SK-N-SH (cell line): ENCODE measurements around the gene MPPED2. TPM values are rescaled to one million over a fixed set of nuclear protein-coding genes. Genes with fewer than 3 reads are reported as not detected.

ENCODE experiments used
- CTCF ChIA-PET: fragments of 300-600, 350-600 bp; formaldehyde crosslinking; extraction: SDS; loops from one replicate; lab custom pipeline; 2021; lab: Yijun Ruan, JAX
- POLR2A ChIA-PET: fragments of 350-600 bp; sonication (Branson Sonifier 250); formaldehyde crosslinking; extraction: SDS; loops from one replicate; lab custom pipeline; 2020; ENCODE audit warnings: antibody characterized with exemption, inconsistent platforms; lab: Yijun Ruan, JAX
- DNase-seq: peaks from one replicate; pipeline ENCODE4 v3.0.0; 2012
- H2AFZ ChIP-seq: fragments of 200-600 bp; sonication (generic); 2 replicates; pipeline ENCODE4 v1.8.1; 2016; ENCODE audit warnings: antibody characterized with exemption, mild to moderate bottlenecking, low read depth
- H3F3A ChIP-seq: fragments of 200-600 bp; sonication (generic); replicated peaks from 2 replicates; pipeline ENCODE3; 2016; ENCODE audit warnings: antibody characterized with exemption, mild to moderate bottlenecking; ENCODE audit not compliant: insufficient read depth
- H3K27ac ChIP-seq, 2 experiments: fragments of 200-500 bp in 1 of 2; fragments of 200-600 bp in 1 of 2; sonication (Bioruptor generic) in 1 of 2; sonication (generic), shearing (Covaris generic) in 1 of 2; 2 replicates each; pipeline versions ENCODE4 v1.5.1 to v1.6.1; 2014 to 2016; ENCODE audit warnings: low read depth in 2 of 2, inconsistent platforms in 1 of 2, low read length in 1 of 2, mild to moderate bottlenecking in 1 of 2, mixed read lengths in 1 of 2
- H3K27me3 ChIP-seq: fragments of 200-600 bp; sonication (generic), shearing (Covaris generic); 2 replicates; pipeline ENCODE4 v1.6.1; 2016; ENCODE audit warnings: mixed run types; ENCODE audit not compliant: insufficient read depth
- H3K36me3 ChIP-seq, 2 experiments: fragments of 200-500 bp in 1 of 2; fragments of 200-600 bp in 1 of 2; sonication (Bioruptor generic) in 1 of 2; sonication (generic) in 1 of 2; replicated peaks in 1 of 2; 2 replicates each; pipeline versions ENCODE3 to v1.5.1; 2014 to 2016; ENCODE audit warnings: low read length in 1 of 2, mild to moderate bottlenecking in 1 of 2; ENCODE audit not compliant: insufficient read depth in 2 of 2, control insufficient read depth in 1 of 2
- H3K4me1 ChIP-seq, 2 experiments: fragments of 200-500 bp in 1 of 2; fragments of 200-600 bp in 1 of 2; sonication (Bioruptor generic) in 1 of 2; sonication (generic), shearing (Covaris generic) in 1 of 2; 2 replicates each; pipeline versions ENCODE4 v1.5.1 to v1.6.1; 2014 to 2016; ENCODE audit warnings: low read depth in 1 of 2, low read length in 1 of 2, mixed run types in 1 of 2; ENCODE audit not compliant: insufficient read depth in 2 of 2, control insufficient read depth in 1 of 2
- H3K4me2 ChIP-seq: fragments of 200-600 bp; sonication (generic), shearing (Covaris generic); 2 replicates; pipeline ENCODE4 v1.6.1; 2017; ENCODE audit warnings: mixed run types
- H3K4me3 ChIP-seq, 2 experiments: fragments of 200-500 bp in 1 of 2; fragments of 200-600 bp in 1 of 2; sonication (Bioruptor generic) in 1 of 2; sonication (generic), shearing (Covaris generic) in 1 of 2; 2 replicates each; pipeline versions ENCODE4 v1.5.1 to v1.8.1; 2014 to 2016; ENCODE audit warnings: low read depth in 2 of 2, inconsistent platforms in 1 of 2, low read length in 1 of 2, mild to moderate bottlenecking in 1 of 2, mixed read lengths in 1 of 2, moderate library complexity in 1 of 2
- H3K79me2 ChIP-seq: fragments of 200-600 bp; sonication (generic); 2 replicates; pipeline ENCODE4 v1.8.1; 2017; ENCODE audit warnings: mild to moderate bottlenecking; ENCODE audit not compliant: insufficient read depth
- H3K9ac ChIP-seq: fragments of 200-600 bp; sonication (generic); 2 replicates; pipeline ENCODE4 v1.6.1; 2017; ENCODE audit warnings: mixed run types
- H3K9me2 ChIP-seq: fragments of 200-600 bp; sonication (generic); 2 replicates; pipeline ENCODE4 v1.6.1; 2017; ENCODE audit warnings: mixed run types
- H3K9me3 ChIP-seq: fragments of 200-600 bp; sonication (generic); 2 replicates; pipeline ENCODE4 v1.6.1; 2017; ENCODE audit warnings: mixed run types, mild to moderate bottlenecking, moderate library complexity
- H4K20me1 ChIP-seq: fragments of 200-600 bp; sonication (generic); 2 replicates; pipeline ENCODE4 v1.6.1; 2017; ENCODE audit warnings: mild to moderate bottlenecking, mixed run types; ENCODE audit not compliant: insufficient read depth
- CHD2 ChIP-seq: fragments of 150-350 bp; IDR thresholded peaks from 2 replicates; pipeline ENCODE4 v1.6.1; 2018; ENCODE audit warnings: low read length; ENCODE audit not compliant: partially characterized antibody
- ELF1 ChIP-seq: IDR thresholded peaks from 2 replicates; pipeline ENCODE4 v1.4.0; 2012
- EP300 ChIP-seq, 2 experiments: IDR thresholded peaks; 2 replicates each; pipeline versions ENCODE4 v1.4.0 to v1.6.1; 2012; ENCODE audit warnings: borderline replicate concordance in 1 of 2, low read depth in 1 of 2, low read length in 1 of 2
- FOXJ3 ChIP-seq: sonication (generic); formaldehyde crosslinking; IDR thresholded peaks from 2 replicates; pipeline ENCODE4 v1.5.1; 2020; ENCODE audit warnings: mild to moderate bottlenecking, missing genetic modification reagents
- FOXM1 ChIP-seq: IDR thresholded peaks from 2 replicates; pipeline ENCODE4 v1.4.0; 2012; ENCODE audit warnings: low read depth, mild to moderate bottlenecking
- GABPA ChIP-seq: IDR thresholded peaks from 2 replicates; pipeline ENCODE4 v1.4.0; 2012; ENCODE audit warnings: low read depth, mild to moderate bottlenecking
- GATA2 ChIP-seq: sonication (generic); formaldehyde crosslinking; IDR thresholded peaks from 2 replicates; pipeline ENCODE4 v1.5.0; 2020; ENCODE audit warnings: mild to moderate bottlenecking, missing genetic modification reagents
- IRF3 ChIP-seq: fragments of 150-350 bp; IDR thresholded peaks from 2 replicates; pipeline ENCODE4 v1.6.1; 2016; ENCODE audit warnings: mild to moderate bottlenecking, low read depth, low read length
- JUND ChIP-seq: IDR thresholded peaks from 2 replicates; pipeline ENCODE4 v1.4.0; 2012
- MXI1 ChIP-seq: IDR thresholded peaks from 2 replicates; pipeline ENCODE4 v1.6.1; 2012; ENCODE audit warnings: mild to moderate bottlenecking, low read depth, low read length, improper control_type of control experiment
- PBX3 ChIP-seq: IDR thresholded peaks from 2 replicates; pipeline ENCODE4; 2012
- REST ChIP-seq: IDR thresholded peaks from 2 replicates; pipeline ENCODE4 v1.6.1; 2012; ENCODE audit warnings: mild to moderate bottlenecking, low read depth, low read length, moderate library complexity
- TAF1 ChIP-seq: IDR thresholded peaks from 2 replicates; pipeline ENCODE4 v1.6.1; 2012; ENCODE audit warnings: low read depth, mild to moderate bottlenecking, low read length, moderate library complexity, borderline replicate concordance
- TCF12 ChIP-seq: IDR thresholded peaks from 2 replicates; pipeline ENCODE4 v1.4.0; 2012
- USF1 ChIP-seq: IDR thresholded peaks from 2 replicates; pipeline ENCODE4 v1.4.0; 2012; ENCODE audit warnings: low read depth, borderline replicate concordance
- USF2 ChIP-seq: fragments of 150-350 bp; IDR thresholded peaks from 2 replicates; pipeline ENCODE4 v1.6.1; 2017; ENCODE audit warnings: antibody characterized with exemption, low read length, low read depth, borderline replicate concordance
- WGBS: methylation state at CpG from one replicate; pipeline ENCODE4 v1.1.6; 2017; ENCODE audit warnings: low lambda C conversion rate; 5-methylcytosine and 5-hydroxymethylcytosine counted together
- polyA plus RNA-seq, 3 experiments: library from polyadenylated mRNA; depleted of rRNA; stranded (reverse); fragments of >200 nt; gene quantifications; 2 replicates each; pipeline ENCODE4 v1.2.3, GENCODE V29; 2012

Gene MPPED2
- polyA plus RNA-seq, 1 of the 3 experiments (the other 2 are of a cell fraction): 0.05 TPM

- no peak for DNase-seq
- H3K9ac ChIP-seq: no peak overlapping the region
- ChIA-PET POLR2A (no interaction called here), CTCF (no interaction called here)
- H3K27me3 ChIP-seq: no peaks in the 10 kb centered on the region
- no peak overlapping the region for H3K4me3 ChIP-seq
- WGBS: 49% methylated on average over 3 of the region's 3 CpGs
- H4K20me1 ChIP-seq: no peaks in the 10 kb centered on the region
- no peaks in the 10 kb centered on the region for H3K9me2 ChIP-seq
- peaks cover 0 to 3% of the 10 kb centered on the region in 2 experiments; a peak in 2 of 4 replicates for H3K4me1 ChIP-seq
- H3K4me2 ChIP-seq: no peak overlapping the region
- no peaks in the 10 kb centered on the region for H3K79me2 ChIP-seq
- no peak overlapping the region for H3K27ac ChIP-seq
- H2AFZ ChIP-seq: no peak overlapping the region
- no peaks in the 10 kb centered on the region for H3F3A ChIP-seq
- TF ChIP-seq GATA2 (no peak), IRF3 (no peak), PBX3 (no peak), USF1 (no peak)
- no peaks in the 10 kb centered on the region for H3K36me3 ChIP-seq
- no peaks in the 10 kb centered on the region for H3K9me3 ChIP-seq
Observed at GRCh38 chr11:30388957-30389356, 197.2 kb downstream of the MPPED2 start.

GRCh38 chr11:30387891-30388861 is 198.0 kb downstream of the MPPED2 start:
- H3K36me3 ChIP-seq: no peaks in the 10 kb centered on the region
- POLR2A ChIA-PET: no interaction called here
- H4K20me1 ChIP-seq: no peaks in the 10 kb centered on the region
- CTCF ChIA-PET: interaction anchor here (0.8 to 1.1 kb wide), 2 partner anchors 14 to 260 kb away, joined by 3 read pairs; no protein-coding TSS in a partner anchor
- H3K9ac ChIP-seq: no peak overlapping the region
- 46% methylated on average over 17 of the region's 19 CpGs for WGBS
- H3K4me1 ChIP-seq: peaks cover 0 to 3% of the 10 kb centered on the region in 2 experiments; a peak in 2 of 4 replicates
- no peaks in the 10 kb centered on the region for H3F3A ChIP-seq
- H3K79me2 ChIP-seq: no peaks in the 10 kb centered on the region
- H3K4me3 ChIP-seq: no peak overlapping the region
- no peaks in the 10 kb centered on the region for H3K9me2 ChIP-seq
- no peak overlapping the region for H3K4me2 ChIP-seq
- no peaks in the 10 kb centered on the region for H3K9me3 ChIP-seq
- H3K27me3 ChIP-seq: no peaks in the 10 kb centered on the region
- TF ChIP-seq ELF1 (no peak), TAF1 (no peak), REST (no peak), IRF3 (no peak), FOXM1 (no peak), CHD2 (no peak), TCF12 (no peak), JUND (no peak), FOXJ3 (CRISPR knock-in tag) (no peak), MXI1 (no peak), EP300 (IDR thresholded peaks at IDR 0.05; ENCODE audit: borderline replicate concordance in 1 of 2, low read depth in 1 of 2, low read length in 1 of 2) (no peak), USF2 (no peak), GABPA (no peak)
- TF ChIP-seq, all 33 proteins: peak for 0
- DNase-seq: no peak
- H2AFZ ChIP-seq: no peak overlapping the region
- H3K27ac ChIP-seq: no peak overlapping the region
